Activated naive CD4-positive, alpha-beta T cell treated with anti-CD3 and anti-CD28 coated beads, Interleukin-2, amount 50 U/mL, for 72 hours (primary cell): Measurements from ENCODE around the gene BCL2L13. TPM values are rescaled to one million over a fixed set of nuclear protein-coding genes. Genes with fewer than 3 reads are reported as not detected.

Source experiments
- ATAC-seq, 2 donors: fragments of 150-1000 bp; cut with Tn5 transposase; 2 replicates each; pipeline ENCODE4 v1.10.0; 2021; ENCODE audit warnings: mild to moderate bottlenecking in 2 of 2, moderate library complexity in 2 of 2
- DNase-seq, 2 donors: peaks; one replicate each; pipeline ENCODE4 v3.0.0; 2021 to 2022; ENCODE audit warnings: low spot score in 2 of 2
- H3K27ac Mint-ChIP-seq, 2 donors: one replicate each; pipeline ENCODE4 v1.8.0; 2022; ENCODE audit warnings: mild to moderate bottlenecking in 2 of 2, mixed read lengths in 2 of 2
- H3K36me3 Mint-ChIP-seq, 2 donors: one replicate each; pipeline ENCODE4 v1.8.0; 2022; ENCODE audit warnings: mixed read lengths in 2 of 2
- H3K9me3 Mint-ChIP-seq, 2 donors: one replicate each; pipeline ENCODE4 v1.8.0; 2022; ENCODE audit warnings: mixed read lengths in 2 of 2
- total RNA-seq, 2 donors: library from RNA; stranded (reverse); gene quantifications; one replicate each; pipeline ENCODE4 v1.2.3, GENCODE V29; 2022

Gene BCL2L13
- total RNA-seq, 2 donors from 2014 or later = 22.3 to 34.5 TPM

- peak in 1 of 2 donors; percentile 6 for ATAC-seq
- peaks cover 0 to 4% of the 10 kb centered on the region in 2 donors for H3K36me3 Mint-ChIP-seq
- H3K9me3 Mint-ChIP-seq = no peaks in the 10 kb centered on the region
- no peak for DNase-seq
- H3K27ac Mint-ChIP-seq = peak overlapping the region in 1 of 2 donors; percentile 91
Observed at GRCh38 chr22:17774926-17775685, 136.5 kb downstream of the BCL2L13 start.

- H3K27ac Mint-ChIP-seq = peak overlapping the region; percentile 88 to 91
- ATAC-seq (no peak), DNase-seq (no peak)
- H3K36me3 Mint-ChIP-seq = no peaks in the 10 kb centered on the region
- no peaks in the 10 kb centered on the region for H3K9me3 Mint-ChIP-seq
Observed at GRCh38 chr22:17775781-17776465, 137.4 kb downstream of the BCL2L13 start.

- ATAC-seq = peak; percentile 45 to 55
- H3K9me3 Mint-ChIP-seq = no peaks in the 10 kb centered on the region
- DNase-seq = peak; percentile 58 to 77
- H3K36me3 Mint-ChIP-seq = no peaks in the 10 kb centered on the region
- peak overlapping the region; percentile 91 to 96 for H3K27ac Mint-ChIP-seq
Observed at GRCh38 chr22:17777005-17777716, 138.6 kb downstream of the BCL2L13 start.

GRCh38 chr22:17777717-17778044 is 139.1 kb downstream of the BCL2L13 start:
- no peak for DNase-seq
- no peak for ATAC-seq
- Mint-ChIP-seq H3K9me3 (no peaks in the 10 kb centered on the region), H3K27ac (peak overlapping the region; percentile 91 to 96), H3K36me3 (no peaks in the 10 kb centered on the region)

GRCh38 chr22:17778412-17778976 is 139.9 kb downstream of the BCL2L13 start:
- peak overlapping the region in 1 of 2 donors; percentile 91 for H3K27ac Mint-ChIP-seq
- no peak for DNase-seq
- no peak for ATAC-seq
- no peaks in the 10 kb centered on the region for H3K9me3 Mint-ChIP-seq
- no peaks in the 10 kb centered on the region for H3K36me3 Mint-ChIP-seq

- DNase-seq (no peak), ATAC-seq (no peak)
- Mint-ChIP-seq H3K27ac (peak overlapping the region in 1 of 2 donors; percentile 77), H3K36me3 (no peaks in the 10 kb centered on the region), H3K9me3 (no peaks in the 10 kb centered on the region)
Observed at GRCh38 chr22:17779286-17780115, 140.9 kb downstream of the BCL2L13 start.

GRCh38 chr22:17780116-17780740 is 141.7 kb downstream of the BCL2L13 start:
- H3K36me3 Mint-ChIP-seq = no peaks in the 10 kb centered on the region
- peak overlapping the region in 1 of 2 donors; percentile 77 for H3K27ac Mint-ChIP-seq
- no peaks in the 10 kb centered on the region for H3K9me3 Mint-ChIP-seq
- peak in 1 of 2 donors; percentile 35 for ATAC-seq
- DNase-seq = no peak

Other genes starting within 250 kb of the BCL2L13 start
- gene SLC25A18, start 75.3 kb upstream of the BCL2L13 start, total RNA-seq = not detected
- gene ATP6V1E1, start 10.0 kb upstream of the BCL2L13 start, total RNA-seq = 100 to 1,000 TPM in 1 of 2 donors, 10 to 100 TPM in 1; 77.5 to 129 TPM
- gene BID, start 135.7 kb downstream of the BCL2L13 start, total RNA-seq = 10 to 100 TPM in 1 of 2 donors, 1 to 10 TPM in 1; 9.8 to 19.0 TPM